ENCODE results near the gene DYNC1LI2. TPM values are rescaled to one million over a fixed set of nuclear protein-coding genes. Genes with fewer than 3 reads are reported as not detected.
A peak's percentile ranks its signal among the peaks of the same experiment; 100 is the strongest.

Gene DYNC1LI2
- total and polyA plus RNA-seq, 8 donors = 44.4 to 83.0 (median 66.2) TPM

DNA sequence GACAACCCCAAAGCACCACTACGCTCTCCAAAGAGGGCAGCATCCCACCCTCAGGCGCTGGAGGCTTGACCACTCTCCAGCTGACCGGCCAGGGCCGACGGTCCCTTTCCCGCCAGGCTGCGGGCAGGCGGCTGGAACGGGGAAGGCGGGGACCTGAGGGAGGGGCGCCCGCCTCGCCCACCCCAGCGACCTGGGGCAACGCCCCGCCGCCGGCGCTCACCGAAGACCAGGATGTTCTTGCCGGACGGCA lies 431 bp downstream of the DYNC1LI2 start:
- H3K4me1 ChIP-seq = peaks cover 0 to 18% (median 7%) of the 10 kb centered on the region in 3 donors
- ATAC-seq = peak; percentile 27 to 49 (median 34)
- 1% methylated on average over 20 to 22 of the region's 22 CpGs for WGBS, 2 donors
- H3K27me3 ChIP-seq = no peaks in the 10 kb centered on the region
- intact Hi-C loops (cut with DNase I) = no loop called here
- TF ChIP-seq, protein P1, sequence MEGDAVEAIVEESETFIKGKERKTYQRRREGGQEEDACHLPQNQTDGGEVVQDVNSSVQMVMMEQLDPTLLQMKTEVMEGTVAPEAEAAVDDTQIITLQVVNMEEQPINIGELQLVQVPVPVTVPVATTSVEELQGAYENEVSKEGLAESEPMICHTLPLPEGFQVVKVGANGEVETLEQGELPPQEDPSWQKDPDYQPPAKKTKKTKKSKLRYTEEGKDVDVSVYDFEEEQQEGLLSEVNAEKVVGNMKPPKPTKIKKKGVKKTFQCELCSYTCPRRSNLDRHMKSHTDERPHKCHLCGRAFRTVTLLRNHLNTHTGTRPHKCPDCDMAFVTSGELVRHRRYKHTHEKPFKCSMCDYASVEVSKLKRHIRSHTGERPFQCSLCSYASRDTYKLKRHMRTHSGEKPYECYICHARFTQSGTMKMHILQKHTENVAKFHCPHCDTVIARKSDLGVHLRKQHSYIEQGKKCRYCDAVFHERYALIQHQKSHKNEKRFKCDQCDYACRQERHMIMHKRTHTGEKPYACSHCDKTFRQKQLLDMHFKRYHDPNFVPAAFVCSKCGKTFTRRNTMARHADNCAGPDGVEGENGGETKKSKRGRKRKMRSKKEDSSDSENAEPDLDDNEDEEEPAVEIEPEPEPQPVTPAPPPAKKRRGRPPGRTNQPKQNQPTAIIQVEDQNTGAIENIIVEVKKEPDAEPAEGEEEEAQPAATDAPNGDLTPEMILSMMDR (IDR thresholded peaks at IDR 0.05) = no peak
- H3K4me3 ChIP-seq = peak overlapping the region; percentile 68 to 98 (median 90)
- DNase-seq = peak in 3 of 6 donors; percentile 32 to 70 (median 56)
- peak overlapping the region; percentile 66 to 89 (median 84) for H3K27ac ChIP-seq
- H3K36me3 ChIP-seq = peaks cover 0 to 3% (median 0%) of the 10 kb centered on the region in 3 donors
- no peak for FAIRE-seq
- H3K9me3 ChIP-seq = no peaks in the 10 kb centered on the region

DNA sequence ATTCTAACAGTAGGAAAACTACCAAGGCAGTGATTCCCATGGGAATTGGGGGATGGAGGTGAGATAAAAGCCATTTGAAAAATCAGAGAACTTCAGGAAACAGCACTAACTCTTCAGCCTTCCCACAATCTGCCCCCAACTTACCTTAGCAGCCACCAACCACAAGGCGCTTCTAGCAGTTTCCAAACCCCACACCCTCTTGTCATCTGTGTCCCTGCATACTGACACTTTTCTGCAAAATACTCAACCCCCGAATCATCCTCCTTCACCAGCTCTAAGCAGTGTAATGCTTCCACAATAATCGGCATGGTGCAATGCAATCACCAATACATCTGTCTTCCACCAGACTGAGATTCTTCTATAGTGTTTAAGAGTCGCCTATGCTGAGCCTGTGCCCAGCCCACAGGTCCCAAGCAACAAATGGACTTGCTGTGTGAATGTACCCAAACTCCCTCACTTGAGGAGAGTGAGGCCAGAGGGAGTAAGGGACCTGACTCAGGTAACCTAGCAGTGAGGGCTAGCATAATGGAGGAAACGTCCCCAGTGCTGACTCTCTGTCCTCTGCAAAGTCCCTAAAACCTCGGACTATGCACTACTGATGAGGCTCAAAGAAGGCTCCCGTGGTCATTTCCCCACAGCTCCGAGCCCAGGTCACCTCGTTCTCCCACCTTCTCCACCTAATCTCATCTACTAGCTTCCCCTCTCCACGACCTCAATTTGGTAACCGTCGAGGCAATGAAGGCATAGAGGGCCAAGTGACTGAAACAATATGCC lies 943 bp downstream of the DYNC1LI2 start:
- Histone ChIP-seq H3K27ac (peak overlapping the region in 2 of 4 donors; percentile 66 to 85), H3K27me3 (no peaks in the 10 kb centered on the region), H3K36me3 (peaks cover 0 to 7% (median 0%) of the 10 kb centered on the region in 3 donors), H3K9me3 (no peaks in the 10 kb centered on the region), H3K4me1 (peaks cover 0 to 18% (median 7%) of the 10 kb centered on the region in 3 donors), H3K4me3 (peak overlapping the region; percentile 68 to 98 (median 90))
- DNase-seq (no peak), ATAC-seq (peak in 2 of 4 donors; percentile 4 to 24), FAIRE-seq (no peak)
- intact Hi-C loops (cut with DNase I) = no loop called here
- 8 to 10% methylated on average over 12 of the region's 12 CpGs for WGBS, 2 donors
- TF ChIP-seq, protein P1 (IDR thresholded peaks at IDR 0.05) = no peak

DNA sequence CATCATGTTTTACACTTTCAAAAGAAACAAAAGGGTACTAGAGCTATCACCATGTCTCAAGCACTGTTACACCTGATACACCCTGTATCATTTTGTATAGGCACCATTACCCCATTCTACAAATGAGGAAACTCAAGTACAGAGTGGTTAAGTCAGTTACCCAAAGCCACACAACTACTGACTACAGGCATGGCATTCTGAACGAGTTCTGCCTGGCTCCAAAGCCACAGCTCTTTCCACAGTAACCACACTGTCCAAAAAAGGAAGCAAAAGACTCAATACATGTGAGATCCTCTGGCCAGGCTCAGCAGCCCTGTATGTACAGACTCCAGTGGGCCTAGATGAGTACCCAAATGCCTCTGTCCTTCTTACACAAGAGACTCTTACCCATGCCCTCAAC lies 4.7 kb downstream of the DYNC1LI2 start:
- WGBS, 2 donors = 44 to 62% methylated on average over 1 of the region's 1 CpG
- H3K4me1 ChIP-seq = peaks cover 4 to 31% (median 15%) of the 10 kb centered on the region in 3 donors
- intact Hi-C loops (cut with DNase I) = no loop called here
- no peaks in the 10 kb centered on the region for H3K27me3 ChIP-seq
- no peaks in the 10 kb centered on the region for H3K9me3 ChIP-seq
- peaks cover 0 to 7% (median 2%) of the 10 kb centered on the region in 3 donors for H3K36me3 ChIP-seq
- no peak for DNase-seq
- ATAC-seq = peak in 1 of 4 donors; percentile 14
- no peak overlapping the region for H3K27ac ChIP-seq
- no peak for FAIRE-seq
- TF ChIP-seq, protein P1 (IDR thresholded peaks at IDR 0.05) = no peak
- H3K4me3 ChIP-seq = no peak overlapping the region

DNA sequence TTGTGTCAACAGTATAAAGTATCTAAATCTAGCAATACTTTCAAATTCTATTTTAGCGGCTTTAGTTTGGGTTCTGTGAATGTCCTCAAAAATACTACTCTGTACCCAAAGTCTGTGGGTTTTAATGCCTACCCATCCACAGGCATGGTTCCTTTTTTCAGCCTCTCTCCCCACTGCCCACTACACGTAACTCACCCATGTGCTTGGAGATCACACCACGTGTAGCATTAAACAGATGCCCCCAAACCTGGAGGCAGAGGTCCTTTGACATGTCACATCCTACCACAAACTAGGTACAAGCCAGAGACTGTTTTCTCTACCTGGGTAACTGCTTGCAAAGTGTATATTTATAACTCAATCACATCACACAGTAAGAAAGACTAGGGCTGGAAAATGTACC lies 5.4 kb downstream of the DYNC1LI2 start:
- TF ChIP-seq, protein P1 (IDR thresholded peaks at IDR 0.05) = no peak
- H3K36me3 ChIP-seq = peaks cover 0 to 7% (median 2%) of the 10 kb centered on the region in 3 donors

More for the DNA sequence above, 5.4 kb downstream of the DYNC1LI2 start:
- H3K4me1 ChIP-seq = peaks cover 11 to 36% (median 21%) of the 10 kb centered on the region in 3 donors
- no peaks in the 10 kb centered on the region for H3K9me3 ChIP-seq
- WGBS, 2 donors = 76 to 83% methylated on average over 3 of the region's 3 CpGs
- H3K27ac ChIP-seq = no peak overlapping the region
- intact Hi-C loops (cut with DNase I) = no loop called here
- no peak for DNase-seq
- no peak overlapping the region for H3K4me3 ChIP-seq
- no peak for FAIRE-seq
- no peaks in the 10 kb centered on the region for H3K27me3 ChIP-seq
- no peak for ATAC-seq
